Caki2 (cell line): Measurements from ENCODE around the gene FOXA3. TPM values are rescaled to one million over a fixed set of nuclear protein-coding genes. Genes with fewer than 3 reads are reported as not detected.
"Not testable (repeated sequence)": the region's sequence is repeated elsewhere in the genome, so short reads cannot be mapped to it uniquely, and the experiment has no call there.

Experiments used
- DNase-seq: peaks from one replicate; pipeline ENCODE4 v3.0.0-alpha.2; 2015; ENCODE audit warnings: low read depth
- in situ Hi-C: cut with HindIII; loops from 2 replicates; pipeline ENCODE4 v1.10.0; 2016; ENCODE audit warnings: low sequenced_read_pairs, low pct_unique_long_range_greater_than_20kb, mixed read lengths
- total RNA-seq: library from RNA; depleted of rRNA; stranded (reverse); fragments of >200 nt; shearing (Covaris generic); gene quantifications from 2 replicates; pipeline ENCODE4 v1.2.3, GENCODE V29; 2014; ENCODE audit warnings: low replicate concordance

Gene FOXA3
- total RNA-seq, 1 experiment from 2014 or later: 0.14 TPM

DNA sequence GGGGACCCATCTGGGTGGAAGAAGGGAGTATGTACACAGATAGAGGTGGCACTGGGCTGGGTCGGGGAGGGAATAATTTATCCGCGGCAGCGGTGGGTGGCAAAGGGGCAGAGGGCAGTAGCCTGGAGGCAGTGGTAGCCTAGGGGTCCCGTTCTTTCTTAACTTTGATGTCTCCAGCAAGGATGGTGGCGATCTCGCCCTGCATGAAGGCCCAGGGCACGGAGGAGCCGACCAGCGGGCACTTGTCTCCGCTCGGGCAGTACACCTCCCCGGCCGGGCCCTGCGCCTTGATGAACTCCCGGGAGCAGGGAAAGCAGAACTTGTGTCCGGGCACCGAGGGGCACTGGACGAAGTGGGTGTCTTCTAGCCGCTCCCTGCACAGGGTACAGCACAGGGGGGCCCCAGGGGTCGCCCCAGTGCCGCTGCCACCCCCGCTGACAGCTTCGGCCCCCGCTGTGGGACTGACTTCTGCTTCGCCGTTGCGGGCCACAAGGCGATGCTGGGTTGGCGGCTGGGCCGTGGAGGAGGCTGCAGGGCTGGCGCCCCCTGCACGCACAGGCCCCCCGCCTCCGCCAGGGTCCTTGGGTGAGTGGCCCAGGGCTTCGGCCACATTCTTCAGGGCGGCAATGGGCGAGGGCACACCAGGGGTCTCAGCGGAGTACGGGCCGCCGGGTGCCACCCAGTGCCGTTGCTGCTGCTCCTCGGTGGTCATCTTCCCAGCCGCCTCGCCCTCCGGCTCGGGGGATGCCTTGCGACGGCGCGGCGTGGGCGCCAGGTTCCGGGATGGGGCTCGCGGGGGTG lies 20.0 kb downstream of the FOXA3 start:
- no peak for DNase-seq
- in situ Hi-C loops: no loop called here

DNA sequence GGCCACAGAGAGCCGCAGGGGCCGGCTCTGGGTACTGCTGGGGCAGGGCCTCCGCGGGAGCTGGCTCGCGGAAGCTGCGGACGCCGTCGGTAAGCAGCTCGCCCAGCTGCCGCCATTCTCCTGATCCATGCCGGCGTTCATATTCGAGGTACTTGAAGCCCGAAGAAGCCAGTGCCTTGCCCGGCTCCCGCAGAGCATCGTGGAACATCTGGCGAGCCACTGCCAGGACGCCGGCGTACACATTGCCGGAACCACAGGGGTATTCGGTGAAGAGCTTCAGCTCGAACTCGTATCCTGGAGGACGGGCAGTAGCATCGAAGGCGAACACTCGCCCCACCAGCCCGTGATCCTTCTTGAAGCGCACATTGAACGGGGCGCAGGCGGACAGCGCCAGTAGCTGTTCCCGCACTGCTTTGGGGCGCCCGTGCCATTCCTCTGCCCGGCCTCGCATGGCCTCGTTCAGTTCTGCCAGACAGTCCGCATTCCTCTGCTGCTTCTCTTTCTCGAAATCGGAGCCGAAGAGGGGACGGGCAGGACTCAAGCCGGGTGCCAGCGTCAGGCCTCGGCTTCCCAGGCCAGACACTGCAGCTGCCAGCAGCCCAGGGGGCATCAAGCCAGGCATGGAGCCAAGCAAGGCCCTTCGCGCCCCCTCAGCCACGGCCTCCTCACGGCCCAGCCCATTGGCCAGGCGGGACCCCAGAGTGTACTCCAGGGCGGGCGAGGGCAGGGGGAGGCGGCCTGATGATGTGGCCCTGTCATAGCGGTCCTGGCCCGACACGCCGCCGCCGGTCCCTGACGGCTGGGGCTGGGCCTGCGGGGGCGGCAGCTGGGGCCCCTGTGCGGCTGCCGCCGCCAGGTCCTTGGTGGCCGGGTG lies 20.8 kb downstream of the FOXA3 start:
- in situ Hi-C loops: no loop called here

DNA sequence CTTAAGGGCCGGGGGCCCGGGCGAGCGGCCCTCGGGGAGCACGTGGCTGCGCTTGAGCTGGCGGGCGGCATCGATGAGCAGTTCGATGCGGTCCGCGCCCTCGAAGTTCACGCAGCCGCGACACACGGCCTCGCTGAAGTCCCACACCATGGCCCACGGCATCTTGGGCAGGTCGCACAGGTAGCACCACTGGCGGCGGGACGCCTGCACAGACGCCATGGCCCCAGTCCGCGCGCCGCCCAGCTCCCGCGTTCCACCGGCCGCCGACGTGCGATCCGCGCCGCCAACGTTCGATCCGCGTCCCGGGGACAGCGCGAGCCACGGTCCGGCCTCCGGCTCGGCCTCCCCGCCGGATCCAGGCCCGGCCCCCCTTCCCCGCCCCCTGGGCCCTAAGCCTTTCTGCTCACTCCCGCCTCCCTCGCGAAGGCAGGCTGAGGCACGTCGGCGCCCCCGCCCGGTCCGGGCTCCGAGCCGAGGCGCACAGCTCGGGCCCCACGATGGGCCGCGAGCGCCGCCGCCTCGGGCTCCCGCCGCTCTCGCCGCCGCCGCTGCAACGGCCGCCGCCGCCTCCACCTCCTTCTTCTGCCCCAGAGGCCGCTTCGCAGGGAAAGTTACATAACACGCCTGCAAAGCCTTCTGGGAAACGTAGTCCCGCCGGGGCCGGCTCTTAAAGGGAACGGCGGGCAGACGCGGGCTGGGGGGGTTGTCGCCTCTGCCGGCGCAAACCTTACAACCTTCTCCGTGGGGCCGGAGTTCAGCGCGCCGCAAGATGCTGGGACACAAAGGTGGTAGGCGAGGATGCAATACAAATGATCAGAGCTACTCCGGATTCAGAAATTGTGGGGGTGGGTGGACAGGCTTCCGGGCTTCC lies 21.7 kb downstream of the FOXA3 start, which contains the start of gene IRF2BP1:
TSS of gene IRF2BP1 (minus strand) at position 586 of the 871 bp plus-strand sequence. CDS start at position 219, 367 bp downstream.
- DNase-seq: peak; percentile 95
- in situ Hi-C loops: no loop called here

More for the DNA sequence above, 20.8 kb downstream of the FOXA3 start:
- peak; percentile 21 for DNase-seq

DNA sequence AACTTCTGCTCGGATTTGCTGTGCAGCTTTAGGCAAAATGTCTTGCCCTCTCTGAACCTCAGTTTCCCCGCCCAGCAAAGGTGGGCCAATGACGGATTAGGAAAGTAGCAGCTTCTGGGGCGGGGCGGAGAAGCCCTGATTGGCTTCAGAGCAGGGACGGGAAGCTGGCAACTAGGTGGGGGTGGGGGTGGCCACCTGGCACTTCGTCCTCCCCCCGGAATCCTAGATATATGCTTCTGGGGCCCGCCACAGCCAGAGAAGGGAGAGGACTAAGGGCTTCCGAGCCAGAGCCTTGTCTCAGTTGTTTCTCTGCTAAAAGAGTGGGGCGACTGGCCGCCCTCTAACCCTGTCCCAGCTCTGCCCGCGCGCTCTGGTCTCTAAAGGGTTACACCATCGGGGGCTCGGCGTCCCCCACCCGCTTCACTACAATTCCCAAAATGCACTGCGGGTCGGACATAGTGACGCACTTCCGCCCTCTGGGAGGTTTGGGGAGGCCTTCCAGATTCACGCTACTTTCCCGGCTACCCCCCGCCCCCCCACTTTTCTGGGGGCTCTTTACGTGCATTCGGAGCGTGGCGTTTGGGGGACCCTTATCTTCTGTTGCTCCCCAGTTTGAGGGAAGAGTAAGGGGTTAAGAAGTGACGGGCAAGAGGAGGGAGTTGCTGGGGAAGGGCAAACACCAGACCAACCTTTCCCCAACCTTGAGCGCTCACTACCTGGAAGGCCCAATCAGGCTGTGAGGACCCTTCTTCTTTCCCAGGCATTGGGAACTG lies 22.5 kb downstream of the FOXA3 start:
- in situ Hi-C loops: no loop called here

DNA sequence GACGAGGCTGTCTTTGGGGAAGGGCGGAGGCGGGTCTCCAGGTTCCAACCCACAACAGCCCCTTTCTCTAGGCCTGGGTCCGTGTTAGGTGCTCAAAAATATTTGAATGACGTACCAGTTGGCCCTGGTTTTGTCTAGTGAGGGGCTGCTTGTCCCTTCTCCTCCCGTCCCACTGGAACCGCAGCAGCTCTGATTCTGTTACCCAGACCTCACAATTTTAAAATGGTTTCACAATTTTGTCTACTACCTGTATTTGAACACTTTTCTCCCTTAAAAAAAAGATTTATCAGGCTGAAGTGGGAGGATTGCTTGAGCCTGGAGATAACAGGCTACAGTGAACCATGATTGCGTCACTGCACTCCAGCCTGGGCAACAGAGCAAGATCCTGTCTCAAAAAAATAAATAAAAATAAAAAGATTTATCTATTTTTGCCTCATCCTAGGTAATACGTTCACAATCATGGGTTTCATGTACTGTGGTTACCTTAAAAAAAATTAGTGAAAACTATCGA lies 23.1 kb downstream of the FOXA3 start:
- no peak for DNase-seq
- in situ Hi-C loops: no loop called here

More for the DNA sequence above, 22.5 kb downstream of the FOXA3 start:
- peak; percentile 96 for DNase-seq

DNA sequence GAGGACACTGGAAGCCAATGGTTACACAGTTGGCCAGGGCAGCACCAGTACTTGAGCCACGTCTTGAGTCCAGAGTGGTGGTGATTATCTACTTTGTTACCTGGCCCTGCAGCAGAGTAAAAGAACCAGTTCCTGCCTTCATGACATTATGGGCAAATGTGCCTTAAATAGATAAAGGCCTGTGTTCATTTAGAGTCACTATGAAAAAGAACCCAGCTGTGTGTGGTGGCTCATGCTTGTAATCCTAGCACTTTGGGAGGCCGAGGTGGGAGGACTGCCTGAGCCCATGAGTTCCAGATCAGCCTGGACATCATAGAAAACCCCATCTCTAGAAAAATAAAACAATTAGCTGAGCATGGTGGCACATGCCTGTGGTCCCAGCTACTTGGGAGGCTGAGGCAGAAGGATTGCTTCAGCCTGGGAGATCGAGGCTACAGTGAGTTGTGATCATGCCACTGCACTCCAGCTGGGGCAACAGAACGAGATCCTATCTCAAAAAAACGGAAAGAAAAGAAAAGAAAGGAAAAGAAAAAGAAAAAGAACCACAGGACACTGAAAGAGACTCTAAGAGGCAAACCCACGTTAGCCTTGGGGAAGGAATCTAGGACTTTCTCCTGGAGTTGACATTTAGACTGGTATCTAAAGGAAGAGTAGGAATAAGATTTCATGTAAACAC lies 25.2 kb downstream of the FOXA3 start:
- DNase-seq: no peak
- in situ Hi-C loops: no loop called here

DNA sequence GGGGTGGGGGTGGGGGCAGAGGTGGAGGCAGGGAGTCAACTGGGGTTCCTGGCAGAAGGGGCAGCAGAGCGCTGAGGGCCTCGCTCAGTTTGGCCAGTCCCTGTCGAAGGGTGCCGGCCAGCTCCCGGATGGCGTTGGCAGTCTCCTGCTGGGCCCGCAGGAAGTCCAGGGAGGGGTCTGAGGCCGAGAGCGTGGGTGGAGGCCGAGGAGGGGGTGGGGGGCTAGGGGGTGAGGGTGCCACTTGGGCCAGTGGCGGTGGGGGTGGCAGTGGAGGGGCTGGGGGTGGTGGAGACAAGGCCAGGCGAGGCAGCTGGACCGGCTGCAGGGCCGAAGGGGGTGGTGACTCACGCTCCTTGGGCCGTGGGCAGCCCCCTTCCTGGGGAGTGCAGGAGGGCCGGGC lies 26.8 kb downstream of the FOXA3 start:
- DNase-seq: no peak
- in situ Hi-C loops: no loop called here

DNA sequence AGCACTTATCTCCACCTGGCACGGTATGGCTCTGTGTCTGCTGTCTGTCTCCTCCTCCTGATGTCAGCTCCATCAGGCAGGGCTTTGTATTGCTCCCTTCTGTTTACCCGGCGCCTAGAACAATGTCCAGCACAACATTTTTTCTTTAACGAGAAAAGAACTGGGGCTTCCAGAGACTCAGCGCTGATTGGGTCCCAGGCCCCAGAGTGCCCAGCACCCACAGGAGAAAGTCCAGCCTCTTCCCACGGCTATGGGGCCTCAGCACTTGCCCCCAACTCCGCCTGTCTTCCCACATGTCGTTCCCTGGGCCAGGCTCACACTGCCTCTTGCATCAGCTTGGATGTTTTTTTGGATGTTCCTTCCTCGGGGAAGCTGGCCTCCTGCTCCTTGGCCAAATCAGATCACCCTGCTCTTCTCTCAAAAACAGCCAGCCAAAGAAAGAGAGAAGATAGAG lies 31.4 kb downstream of the FOXA3 start:
- in situ Hi-C loops: no loop called here
- DNase-seq: no peak

DNA sequence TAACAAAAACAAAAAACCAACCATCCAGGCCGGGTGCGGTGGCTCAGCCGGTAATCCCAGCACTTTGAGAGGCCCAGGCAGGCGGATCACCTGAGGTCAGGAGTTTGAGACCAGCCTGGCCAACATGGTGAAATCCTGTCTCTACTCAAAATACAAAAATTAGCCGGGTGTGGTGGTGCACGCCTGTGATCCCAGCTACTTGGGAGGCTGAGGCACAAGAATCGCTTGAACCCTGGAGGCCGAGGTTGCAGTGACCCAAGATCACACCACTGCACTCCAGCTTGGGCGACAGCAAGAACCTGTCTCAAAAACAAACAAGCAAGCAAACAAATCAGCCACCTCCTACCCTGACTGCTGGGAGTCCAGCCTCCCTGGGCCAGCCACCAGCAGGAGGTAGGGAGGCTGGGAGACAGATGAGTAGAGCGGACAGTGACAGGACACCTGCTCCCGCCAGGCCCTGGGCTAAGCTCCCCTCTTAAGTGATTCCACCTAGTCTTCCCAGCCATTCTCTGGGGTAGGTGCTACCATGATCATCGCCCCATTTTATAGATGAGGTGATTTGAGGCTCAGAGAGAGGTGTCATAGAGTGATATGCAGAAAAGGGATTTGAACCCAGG lies 32.0 kb downstream of the FOXA3 start:
- DNase-seq, in situ Hi-C loops: not testable (repeated sequence)

DNA sequence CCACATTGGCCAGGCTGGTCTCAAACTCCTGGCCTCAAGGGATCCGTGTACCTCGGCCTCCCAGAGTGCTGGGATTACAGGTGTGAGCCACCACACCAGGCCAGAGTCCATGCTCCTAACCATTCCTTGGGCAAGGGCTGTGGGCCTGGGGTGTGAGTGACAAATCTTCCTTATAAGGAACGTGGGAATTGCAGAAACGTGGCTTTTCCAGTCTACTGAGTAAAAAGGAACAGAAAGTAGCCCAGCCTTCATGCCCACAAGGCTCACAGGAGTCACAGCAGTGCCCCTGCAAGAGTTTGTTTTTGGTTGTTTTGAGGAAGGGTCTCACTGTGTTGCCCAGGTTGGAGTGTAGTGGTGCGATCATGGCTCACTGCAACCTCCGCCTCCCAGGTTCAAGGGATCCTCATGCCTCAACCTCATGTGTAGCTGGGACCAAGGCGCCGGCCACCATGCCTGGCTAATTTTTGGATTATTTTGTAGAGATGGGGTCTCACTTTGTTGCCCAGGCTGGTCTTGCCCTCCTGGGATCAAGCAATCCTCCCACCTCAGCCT lies 33.2 kb downstream of the FOXA3 start:
- in situ Hi-C loops: no loop called here
- no peak for DNase-seq

DNA sequence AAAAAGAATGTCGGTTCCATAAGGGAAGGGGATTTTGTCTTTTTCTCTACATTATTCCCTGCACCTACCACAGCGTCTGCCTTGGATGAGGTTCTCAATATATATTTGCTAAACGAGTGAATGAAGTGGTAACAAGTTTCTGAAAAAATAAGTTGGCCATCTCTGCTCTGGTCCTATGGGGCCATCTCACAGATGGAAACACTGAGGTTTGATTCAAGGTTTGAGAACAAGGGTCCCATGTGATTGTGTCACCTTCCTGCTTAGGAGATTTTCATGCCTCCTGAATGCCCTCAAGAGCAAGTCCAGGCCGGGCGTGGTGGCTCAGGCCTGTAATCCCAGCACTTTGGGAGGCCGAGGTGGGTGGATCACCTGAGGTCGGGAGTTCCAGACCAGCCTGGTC lies 35.1 kb downstream of the FOXA3 start:
- in situ Hi-C loops: no loop called here
- DNase-seq: no peak

DNA sequence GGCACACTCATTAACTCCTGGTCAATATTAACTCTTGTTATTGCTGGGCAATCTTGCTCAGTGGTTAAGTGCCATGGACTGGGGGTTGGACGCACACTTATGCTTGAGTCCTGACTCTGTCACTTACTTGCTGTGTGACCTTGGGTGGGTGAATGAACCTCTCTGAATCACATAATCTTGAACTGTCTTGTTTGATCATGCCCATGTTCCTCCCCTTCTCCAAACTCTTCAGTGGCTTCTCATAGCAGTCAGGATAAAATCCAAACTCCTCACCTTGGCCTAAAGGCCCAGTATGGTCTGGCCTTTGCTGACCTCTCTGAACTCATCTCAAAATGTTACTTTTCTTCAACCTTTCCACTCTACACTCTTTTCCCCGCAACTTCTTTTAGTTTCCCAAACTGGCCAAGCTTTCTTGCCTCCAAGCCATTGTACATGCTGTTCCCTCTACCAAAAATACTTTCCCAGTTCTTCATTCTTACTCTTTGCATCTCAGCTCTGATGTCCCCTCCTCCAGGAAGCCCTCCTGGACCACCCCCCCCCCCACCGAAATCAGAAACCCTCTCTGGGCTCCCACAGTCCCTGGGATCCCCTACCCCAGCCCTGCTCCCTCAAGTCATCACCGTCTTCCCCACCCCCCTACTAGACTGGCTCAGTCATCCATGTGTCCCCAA lies 35.9 kb downstream of the FOXA3 start:
- DNase-seq: no peak
- in situ Hi-C loops: no loop called here

DNA sequence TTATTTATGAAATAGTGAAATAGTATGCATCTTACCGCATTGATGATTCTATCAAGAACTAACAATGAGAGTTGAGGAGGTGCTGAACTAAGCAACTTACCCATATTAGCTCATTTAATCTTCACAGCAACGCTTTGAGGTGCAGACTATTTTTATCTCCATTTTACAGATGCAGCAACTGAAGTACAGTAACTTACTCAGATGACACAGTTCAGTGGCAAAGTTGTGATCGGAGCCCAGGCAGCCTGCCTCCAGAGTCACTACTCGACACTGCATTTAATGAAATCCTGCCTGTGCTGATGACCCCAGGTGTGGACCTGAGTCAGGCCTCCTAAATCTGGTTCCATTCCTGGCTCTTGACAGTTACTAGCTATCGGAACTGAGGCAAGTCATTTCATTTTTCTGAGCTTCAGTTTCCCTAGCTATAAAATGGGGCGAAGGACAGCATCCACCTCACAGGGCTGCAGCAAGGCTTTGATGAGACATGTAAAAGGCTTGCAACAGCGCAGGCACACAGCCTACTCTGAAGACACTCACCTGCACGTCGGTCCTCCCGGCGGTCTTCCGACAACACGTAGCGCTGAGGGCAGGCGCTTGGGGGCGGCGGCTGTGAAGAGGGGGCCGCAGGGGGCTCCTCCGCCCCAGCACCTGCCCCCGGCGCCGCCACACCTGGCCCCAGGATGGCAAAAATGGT lies 36.8 kb downstream of the FOXA3 start:
- in situ Hi-C loops: no loop called here
- DNase-seq: no peak

DNA sequence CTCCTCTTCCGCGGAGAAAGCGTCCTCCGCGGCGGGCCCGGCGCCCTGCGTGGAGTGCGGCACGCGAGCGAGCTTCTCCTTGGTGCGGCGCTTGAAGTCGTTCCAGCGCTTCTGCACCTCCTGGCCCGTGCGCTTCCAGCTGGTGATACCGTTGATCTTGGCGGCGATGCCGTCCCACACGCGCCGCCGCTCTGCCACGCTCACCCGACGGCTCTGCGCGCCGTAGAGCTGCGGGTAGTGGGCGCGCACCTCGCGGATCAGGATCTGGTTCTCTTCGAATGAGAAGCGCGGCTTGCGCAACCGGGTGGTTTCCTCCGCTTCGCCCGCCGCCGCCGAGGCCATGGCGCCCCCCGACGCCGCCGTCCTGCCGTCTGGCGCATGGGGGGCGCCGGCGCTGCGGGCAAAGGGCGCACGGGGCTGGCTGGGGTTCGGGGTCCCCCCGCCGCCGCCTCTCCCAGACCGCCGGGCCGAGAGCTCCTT lies 37.3 kb downstream of the FOXA3 start:
- DNase-seq: no peak
- in situ Hi-C loops: no loop called here
